ENCODE results near the gene STK32B. TPM values are rescaled to one million over a fixed set of nuclear protein-coding genes. Genes with fewer than 3 reads are reported as not detected.
A peak's percentile ranks its signal among the peaks of the same experiment; 100 is the strongest.

The STK32B gene
- total RNA-seq, 2 donors from 2014 or later: 0.52 to 1.4 TPM

- ATAC-seq: no peak
- intact Hi-C loops (cut with DNase I): no loop called here
- no peak for DNase-seq
Measured at GRCh38 chr4:5028480-5028879, 22.8 kb upstream of the STK32B start.

GRCh38 chr4:5029447-5029846 is 21.8 kb upstream of the STK32B start:
- DNase-seq (no peak), ATAC-seq (no peak)

GRCh38 chr4:5030221-5030620 is 21.1 kb upstream of the STK32B start:
- DNase-seq (no peak), ATAC-seq (no peak)
- intact Hi-C loops (cut with DNase I): no loop called here

More at GRCh38 chr4:5029447-5029846, 21.8 kb upstream of the STK32B start:
- intact Hi-C loops (cut with DNase I): no loop called here

GRCh38 chr4:5030927-5031326 is 20.4 kb upstream of the STK32B start:
- DNase-seq (no peak), ATAC-seq (no peak)
- intact Hi-C loops (cut with DNase I): no loop called here

- DNase-seq (no peak), ATAC-seq (no peak)
- intact Hi-C loops (cut with DNase I): no loop called here
Measured at GRCh38 chr4:5032813-5033212, 18.5 kb upstream of the STK32B start.

GRCh38 chr4:5033281-5033841 is 17.9 kb upstream of the STK32B start:
- ATAC-seq: peak; percentile 70 to 74
- intact Hi-C loops (cut with DNase I): no loop called here
- peak; percentile 58 for DNase-seq

- no peak for DNase-seq
- intact Hi-C loops (cut with DNase I): no loop called here
- no peak for ATAC-seq
Measured at GRCh38 chr4:5034206-5034605, 17.1 kb upstream of the STK32B start.

GRCh38 chr4:5036239-5036638 is 15.0 kb upstream of the STK32B start:
- DNase-seq (no peak), ATAC-seq (peak in 1 of 2 donors; percentile 21)
- intact Hi-C loops (cut with DNase I): no loop called here

GRCh38 chr4:5037553-5038551 is 13.4 kb upstream of the STK32B start:
- intact Hi-C loops (cut with DNase I): no loop called here
- ATAC-seq (peak; percentile 38 to 85), DNase-seq (peak; percentile 31)

- intact Hi-C loops (cut with DNase I): no loop called here
- DNase-seq: no peak
- no peak for ATAC-seq
Measured at GRCh38 chr4:5039800-5040199, 11.5 kb upstream of the STK32B start.

GRCh38 chr4:5040856-5041620 is 10.2 kb upstream of the STK32B start:
- no peak for ATAC-seq
- DNase-seq: no peak
- intact Hi-C loops (cut with DNase I): no loop called here

GRCh38 chr4:5041699-5042098 is 9.6 kb upstream of the STK32B start:
- DNase-seq: no peak
- intact Hi-C loops (cut with DNase I): no loop called here
- ATAC-seq: no peak

GRCh38 chr4:5043579-5043978 is 7.7 kb upstream of the STK32B start:
- no peak for ATAC-seq
- intact Hi-C loops (cut with DNase I): no loop called here
- DNase-seq: no peak

- ATAC-seq: no peak
- intact Hi-C loops (cut with DNase I): no loop called here
- DNase-seq: no peak
Measured at GRCh38 chr4:5044341-5044740, 6.9 kb upstream of the STK32B start.

GRCh38 chr4:5045097-5045496 is 6.2 kb upstream of the STK32B start:
- DNase-seq: no peak
- ATAC-seq: peak; percentile 38 to 75

GRCh38 chr4:5048721-5049120 is 2.6 kb upstream of the STK32B start:
- no peak for DNase-seq
- intact Hi-C loops (cut with DNase I): no loop called here

More at GRCh38 chr4:5045097-5045496, 6.2 kb upstream of the STK32B start:
- intact Hi-C loops (cut with DNase I): no loop called here

GRCh38 chr4:5050520-5051277 is 581 bp upstream of the STK32B start:
- intact Hi-C loops (cut with DNase I): loop anchor here (2.0 to 10.0 kb wide), 2 partner anchors 744 to 762 kb away; no protein-coding TSS in a partner anchor
- ATAC-seq (peak; percentile 88 to 92), DNase-seq (peak; percentile 76)

More at GRCh38 chr4:5048721-5049120, 2.6 kb upstream of the STK32B start:
- ATAC-seq: no peak

- no peak for DNase-seq
- intact Hi-C loops (cut with DNase I): loop anchor here in 1 of 2 donors (10.0 kb wide), 1 partner anchor 743 kb away; no protein-coding TSS in a partner anchor
Measured at GRCh38 chr4:5052204-5052702, 973 bp downstream of the STK32B start.

More at GRCh38 chr4:5052204-5052702, 973 bp downstream of the STK32B start:
- peak in 1 of 2 donors; percentile 4 for ATAC-seq
